Erythroblast (primary cell): ENCODE results near the gene STIM2.

Source experiments
- GATA1 ChIP-seq: IDR thresholded peaks from 2 replicates; pipeline ENCODE4 v1.6.1; 2011; ENCODE audit warnings: low read depth, mild to moderate bottlenecking, control low read depth, low read length, moderate library complexity
- POLR2A ChIP-seq: IDR thresholded peaks from 2 replicates; pipeline ENCODE4 v1.6.1; 2011; ENCODE audit warnings: mild to moderate bottlenecking, low read length

DNA sequence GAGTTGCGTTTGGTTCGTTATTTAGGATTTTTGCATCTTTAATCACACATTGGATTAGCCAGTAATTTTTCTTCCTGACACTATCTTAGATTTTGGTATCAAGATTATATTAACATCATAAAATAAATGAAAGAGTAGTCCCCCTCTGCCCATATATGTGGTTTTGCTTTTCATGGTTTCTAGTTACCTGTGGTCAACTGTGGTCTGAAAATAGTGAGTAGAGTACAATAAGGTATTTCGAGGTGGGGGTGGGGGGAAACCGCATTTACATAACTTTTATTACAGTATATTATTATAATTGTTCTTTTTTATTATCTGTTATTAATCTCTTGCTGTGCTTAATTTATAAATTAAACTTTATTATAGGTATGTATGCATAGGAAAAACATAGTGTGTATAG, 152.4 kb downstream of the STIM2 start:
- no peak for TF ChIP-seq POLR2A
- no peak for TF ChIP-seq GATA1
